CD4-positive, alpha-beta T cell treated with Interleukin-21 for 1 hour (primary cell): ENCODE data around the gene NPFFR2.
"Not testable (repeated sequence)": the region's sequence is repeated elsewhere in the genome, so short reads cannot be mapped to it uniquely, and the experiment has no call there.

Source experiments
- DNase-seq: peaks from one replicate; pipeline ENCODE4 v3.0.0-alpha.2; 2020

The NPFFR2 gene

DNA sequence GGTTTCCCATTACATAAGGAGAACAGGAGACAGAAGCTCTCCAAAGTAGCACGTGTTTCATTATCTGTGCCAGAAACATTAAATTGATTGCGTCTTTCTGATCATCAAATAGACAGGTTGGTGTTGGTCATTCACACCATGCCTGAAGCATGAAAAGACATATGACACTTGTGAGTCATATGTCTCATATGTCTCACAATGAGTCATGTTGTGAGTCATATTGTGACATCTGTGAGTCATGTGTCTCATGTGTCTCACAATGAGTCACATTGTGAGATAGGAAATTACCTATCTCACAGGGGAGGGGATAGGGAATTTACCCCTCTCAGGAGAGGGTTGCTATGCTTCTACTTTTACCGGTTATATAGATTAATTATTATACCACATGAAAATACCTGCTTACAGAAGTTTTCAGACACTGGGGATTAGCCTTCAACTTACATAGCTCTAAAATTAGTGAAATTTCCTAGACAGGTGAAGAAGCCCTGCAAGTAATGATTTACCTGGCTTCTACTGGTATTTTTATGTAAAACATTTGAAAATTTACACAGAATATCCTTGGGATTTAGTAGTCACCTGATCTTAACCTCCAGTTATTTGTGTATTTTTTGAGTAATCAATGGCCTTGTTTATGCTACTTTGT, 80.8 kb downstream of the NPFFR2 start:
- no peak for DNase-seq

DNA sequence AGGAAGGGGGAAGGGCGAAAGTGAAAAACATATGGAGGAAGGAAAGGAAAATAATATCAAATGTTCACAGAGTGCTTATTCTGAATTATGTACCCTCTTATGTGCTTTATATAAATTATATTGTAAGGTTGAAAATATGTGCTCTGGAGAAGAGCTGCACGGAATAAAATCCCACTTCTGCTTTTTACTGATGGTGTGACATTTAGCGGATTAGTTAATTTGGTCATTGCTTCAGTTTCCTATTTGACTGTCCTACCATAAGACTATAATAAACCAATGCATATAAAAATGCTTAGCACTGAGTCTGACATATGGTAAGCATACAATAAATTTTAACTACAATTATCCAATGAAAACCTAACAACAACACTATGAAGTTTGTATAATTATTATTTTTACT, 86.2 kb downstream of the NPFFR2 start:
- no peak for DNase-seq

DNA sequence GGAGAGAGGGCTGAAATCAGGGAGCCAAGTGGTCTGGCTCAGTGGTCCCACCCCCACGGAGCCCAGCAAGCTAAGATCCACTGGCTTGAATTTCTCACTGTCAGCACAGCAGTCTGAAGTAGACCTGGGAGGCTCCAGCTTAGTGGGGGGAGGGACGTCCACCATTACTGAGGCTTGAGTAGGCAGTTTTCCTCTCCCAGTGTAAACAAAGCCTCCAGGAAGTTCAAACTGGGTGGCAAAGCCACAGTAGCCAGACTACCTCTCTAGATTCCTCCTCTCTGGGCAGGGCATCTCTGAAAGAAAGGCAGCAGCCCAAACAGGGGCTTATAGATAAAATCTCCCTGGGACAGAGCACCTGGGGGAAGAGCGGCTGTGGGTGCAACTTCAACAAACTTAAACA, 88.1 kb downstream of the NPFFR2 start:
- no peak for DNase-seq

DNA sequence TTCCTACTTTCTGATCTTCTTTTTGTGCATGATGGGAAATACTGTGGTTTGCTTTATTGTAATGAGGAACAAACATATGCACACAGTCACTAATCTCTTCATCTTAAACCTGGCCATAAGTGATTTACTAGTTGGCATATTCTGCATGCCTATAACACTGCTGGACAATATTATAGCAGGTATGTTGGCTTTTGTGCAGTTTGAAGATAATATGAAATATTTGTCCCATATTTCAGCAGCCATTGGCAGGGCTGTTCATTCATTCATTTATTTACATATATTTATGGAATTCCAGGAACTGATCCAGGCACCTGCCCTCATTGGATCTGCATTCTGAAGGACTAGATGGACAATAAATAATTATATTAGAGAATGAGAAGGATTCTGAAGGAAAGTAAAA, 96.9 kb downstream of the NPFFR2 start:
- no peak for DNase-seq

DNA sequence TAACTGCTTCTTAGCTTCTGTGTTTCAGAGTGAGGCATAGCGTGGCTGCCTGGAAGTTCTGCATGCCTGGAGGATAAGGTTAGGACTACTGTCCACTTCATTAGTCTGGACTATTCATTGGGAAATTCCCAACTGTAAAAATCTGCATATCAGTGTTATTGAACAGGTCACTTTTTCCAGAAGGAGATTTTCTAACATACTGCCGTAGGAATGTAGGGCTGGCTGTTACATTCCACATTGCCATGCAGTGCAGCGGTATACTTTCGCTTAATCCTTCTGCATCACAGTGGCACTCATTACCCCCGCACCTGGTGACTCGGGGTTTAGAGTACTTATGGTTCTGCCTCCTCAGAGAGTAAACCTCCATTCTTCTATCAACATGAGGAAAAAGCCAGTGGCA, 104.6 kb downstream of the NPFFR2 start:
- DNase-seq = no peak

DNA sequence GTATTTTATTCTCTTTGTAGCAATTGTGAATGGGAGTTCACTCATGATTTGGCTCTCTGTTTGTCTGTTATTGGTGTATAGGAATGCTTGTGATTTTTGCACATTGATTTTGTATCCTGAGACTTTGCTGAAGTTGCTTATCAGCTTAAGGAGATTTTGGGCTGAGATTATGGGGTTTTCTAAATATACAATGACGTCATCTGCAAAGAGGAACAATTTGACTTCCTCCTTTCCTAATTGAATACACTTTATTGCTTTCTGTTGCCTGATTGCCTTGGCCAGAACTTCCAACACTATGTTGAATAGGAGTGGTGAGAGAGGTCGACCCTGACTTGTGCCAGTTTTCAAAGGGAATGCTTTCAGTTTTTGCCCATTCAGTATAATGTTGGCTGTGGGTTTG, 108.2 kb downstream of the NPFFR2 start:
- DNase-seq = not testable (repeated sequence)

DNA sequence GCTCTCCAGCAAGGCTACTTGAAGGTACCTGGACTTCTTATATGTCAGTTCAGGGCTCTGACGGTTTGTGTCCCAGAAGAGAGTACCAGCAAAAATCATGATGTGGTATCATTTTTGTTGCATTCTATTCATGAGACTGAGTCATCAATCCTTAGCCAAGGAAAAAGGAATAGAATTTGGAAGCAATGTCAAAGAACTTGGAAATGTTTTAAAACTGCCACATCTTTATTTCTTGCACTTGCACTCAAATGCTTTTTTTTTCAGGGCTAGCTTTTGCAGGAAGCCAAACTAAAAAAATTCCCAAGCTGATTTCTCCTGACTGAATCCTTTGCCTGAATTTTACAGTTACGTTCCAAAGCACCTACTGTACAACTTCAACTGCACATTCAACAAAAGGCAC, 112.4 kb downstream of the NPFFR2 start:
- no peak for DNase-seq

DNA sequence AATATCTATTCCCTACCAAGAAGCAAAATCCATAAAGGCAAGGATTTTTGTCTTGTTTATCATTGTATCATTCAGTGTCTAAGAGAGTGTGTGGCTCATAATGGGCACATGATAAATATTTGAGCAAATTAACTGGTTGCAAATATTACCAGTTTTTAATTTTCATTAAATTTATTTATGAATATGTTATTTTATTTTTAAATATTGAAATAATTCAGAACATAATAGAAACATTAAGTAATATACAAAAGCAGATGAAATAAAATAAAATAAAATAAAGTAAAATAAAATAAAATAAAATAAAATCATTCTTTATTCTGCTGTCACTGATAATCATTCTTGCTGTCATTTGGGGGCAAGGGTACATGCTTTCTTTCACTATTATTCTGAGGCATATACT, 120.9 kb downstream of the NPFFR2 start:
- DNase-seq = no peak

DNA sequence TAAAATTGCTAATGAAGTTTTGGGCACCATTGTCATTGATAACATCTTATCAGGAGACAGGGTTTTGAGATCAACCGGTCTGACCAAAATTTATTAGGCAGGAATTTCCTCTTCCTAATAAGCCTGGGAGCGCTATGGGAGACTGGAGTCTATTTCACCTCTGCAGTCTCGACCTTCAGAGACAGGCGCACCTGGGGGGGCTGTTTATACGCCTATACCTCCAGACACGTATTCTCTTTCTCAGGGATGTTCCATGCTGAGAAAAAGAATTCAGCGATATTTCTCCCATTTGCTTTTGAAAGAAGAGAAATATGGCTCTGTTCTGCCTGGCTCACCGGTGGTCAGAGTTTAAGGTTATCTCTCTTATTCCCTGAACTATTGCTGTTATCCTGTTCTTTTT, 121.8 kb downstream of the NPFFR2 start:
- not testable (repeated sequence) for DNase-seq

DNA sequence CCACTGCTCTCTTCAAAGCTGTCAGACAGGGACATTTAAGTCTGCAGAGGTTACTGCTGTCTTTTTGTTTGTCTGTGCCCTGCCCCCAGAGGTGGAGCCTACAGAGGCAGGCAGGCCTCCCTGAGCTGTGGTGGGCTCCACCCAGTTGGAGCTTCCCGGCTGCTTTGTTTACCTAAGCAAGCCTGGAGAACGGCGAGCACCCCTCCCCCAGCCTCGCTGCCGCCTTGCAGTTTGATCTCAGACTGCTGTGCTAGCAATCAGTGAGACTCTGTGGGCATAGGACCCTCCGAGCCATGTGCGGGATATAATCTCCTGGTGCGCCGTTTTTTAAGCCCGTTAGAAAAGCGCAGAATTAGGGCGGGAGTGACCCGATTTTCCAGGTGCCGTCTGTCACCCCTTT, 137.5 kb downstream of the NPFFR2 start:
- not testable (repeated sequence) for DNase-seq

DNA sequence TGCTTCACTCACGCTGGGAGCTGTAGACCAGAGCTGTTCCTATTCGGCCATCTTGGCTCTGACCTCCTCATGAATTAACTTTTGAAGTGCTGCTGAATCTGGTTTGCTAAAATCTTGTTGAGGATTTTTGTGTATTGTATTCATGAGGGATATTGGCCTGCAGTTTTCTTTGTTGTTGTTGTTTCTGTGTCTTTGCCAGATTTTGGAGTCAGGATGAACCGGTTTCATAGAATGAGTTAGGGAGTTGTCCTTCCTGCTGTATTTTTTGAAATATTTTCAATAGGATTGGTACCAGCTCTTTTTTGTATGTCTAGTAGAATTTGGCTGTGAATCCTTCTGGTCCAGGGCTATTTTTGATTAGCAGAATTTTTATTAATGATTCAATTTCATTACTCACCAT, 138.1 kb downstream of the NPFFR2 start:
- no peak for DNase-seq

DNA sequence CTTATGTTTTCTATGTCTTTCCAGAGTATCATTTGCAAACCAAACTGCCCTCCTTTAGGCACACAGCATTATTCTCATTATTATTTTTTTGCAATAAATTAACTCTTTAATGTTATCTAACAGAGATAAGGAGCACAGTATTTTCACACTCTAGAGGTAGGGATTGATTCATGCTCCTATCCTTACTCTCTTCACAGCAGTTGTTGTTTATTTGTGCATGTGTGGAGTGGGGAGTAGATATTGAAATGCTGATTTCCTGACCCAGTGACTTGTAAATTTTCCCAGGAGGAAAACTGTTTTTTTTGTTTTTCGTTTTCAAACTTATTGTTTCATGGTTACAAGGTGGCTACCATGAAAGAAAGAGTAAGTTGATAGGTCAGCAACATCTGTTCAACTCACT, 140.0 kb downstream of the NPFFR2 start:
- no peak for DNase-seq

DNA sequence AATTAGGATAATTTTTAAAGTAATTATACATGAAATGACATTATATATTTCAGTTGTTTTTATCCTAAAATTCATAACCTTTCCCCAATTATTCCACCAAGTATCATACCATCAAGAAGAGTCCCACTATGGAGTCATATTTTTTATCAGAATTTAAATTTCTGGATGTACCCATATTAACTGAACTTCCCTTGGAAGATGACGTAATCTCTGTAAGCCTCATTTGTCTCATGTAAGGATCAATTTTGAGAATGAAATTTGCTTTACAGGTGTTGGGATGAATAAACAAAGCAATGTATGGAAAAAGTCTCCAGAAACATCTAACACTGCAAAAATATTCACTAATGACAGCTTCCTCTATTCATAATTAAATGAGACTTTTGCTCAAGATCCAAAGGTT, 147.5 kb downstream of the NPFFR2 start:
- no peak for DNase-seq

DNA sequence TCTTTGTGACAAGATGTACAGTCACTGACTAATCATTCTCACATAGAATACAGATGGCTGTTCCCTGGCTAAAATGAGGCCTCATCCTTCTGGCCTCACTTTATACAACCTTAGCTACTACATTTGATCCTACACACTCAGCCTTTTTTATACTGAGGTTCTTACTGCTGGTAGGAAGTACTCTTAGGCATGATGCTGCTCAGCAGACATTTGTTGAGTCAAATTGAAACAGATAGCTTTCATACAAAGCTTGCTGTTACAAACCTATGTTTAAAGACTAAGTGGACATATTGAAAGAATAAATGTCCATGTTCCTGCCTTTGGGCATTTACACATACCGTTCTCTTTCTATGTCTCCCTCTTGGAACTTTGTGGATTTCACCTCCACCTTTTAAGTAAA, 154.9 kb downstream of the NPFFR2 start:
- DNase-seq = no peak

DNA sequence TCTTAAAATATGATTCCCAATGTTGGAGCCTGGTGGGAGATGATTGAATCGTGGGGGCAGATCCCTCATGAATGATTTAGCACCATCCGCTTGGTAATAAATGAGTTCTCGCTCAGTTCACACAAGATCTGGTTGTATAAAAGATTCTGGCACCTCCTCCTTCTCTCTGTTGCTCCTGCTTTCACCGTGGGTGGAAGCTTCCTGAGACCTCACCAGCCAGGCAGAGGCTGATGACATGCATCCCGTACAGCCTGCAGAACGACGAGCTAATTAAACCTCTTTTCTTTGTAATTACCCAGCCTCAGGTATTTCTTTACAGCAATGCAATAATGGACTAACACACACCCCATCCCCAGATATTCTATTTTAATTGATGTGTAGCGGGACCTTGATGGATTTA, 162.2 kb downstream of the NPFFR2 start:
- no peak for DNase-seq

DNA sequence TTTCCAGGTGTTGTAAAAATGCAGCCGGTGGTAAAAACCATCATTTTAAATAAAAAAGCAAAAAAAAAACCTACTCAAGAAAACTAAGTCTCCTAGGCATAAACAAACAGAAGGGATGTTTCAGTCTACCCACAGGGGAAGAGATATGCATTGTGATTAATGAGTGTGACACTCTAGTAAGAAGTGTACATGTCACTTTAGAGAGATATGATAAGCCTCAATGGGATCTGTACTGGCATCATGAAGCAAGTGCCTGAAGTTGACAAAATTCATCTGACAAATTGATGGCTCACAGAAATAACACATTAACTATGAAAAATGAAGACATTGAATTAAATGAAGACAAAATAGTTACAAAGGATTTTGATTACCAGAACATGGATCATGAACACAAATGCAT, 162.7 kb downstream of the NPFFR2 start:
- DNase-seq = no peak
